Chondrocyte (in vitro differentiated cells): ENCODE results near the gene ADGRL3. TPM values are rescaled to one million over a fixed set of nuclear protein-coding genes. Genes with fewer than 3 reads are reported as not detected.
"Not testable (repeated sequence)": the region's sequence is repeated elsewhere in the genome, so short reads cannot be mapped to it uniquely, and the experiment has no call there.

Experiments
- DNase-seq: peaks from one replicate; pipeline ENCODE4 v3.0.0; 2021; ENCODE audit warnings: mixed read lengths, low spot score
- H3K27ac Mint-ChIP-seq: one replicate; pipeline ENCODE4 v1.8.0; 2021; ENCODE audit warnings: mild to moderate bottlenecking, moderate library complexity, mixed read lengths; ENCODE audit not compliant: unreplicated experiment
- H3K27me3 Mint-ChIP-seq: 2 replicates; pipeline ENCODE4 v1.8.0; 2021; ENCODE audit warnings: low read depth, mixed read lengths
- H3K36me3 Mint-ChIP-seq: 2 replicates; pipeline ENCODE4 v1.8.0; 2021; ENCODE audit warnings: low read depth, mixed read lengths
- H3K4me1 Mint-ChIP-seq: 2 replicates; pipeline ENCODE4 v1.8.0; 2021; ENCODE audit warnings: low read depth, mild to moderate bottlenecking, mixed read lengths
- H3K4me3 Mint-ChIP-seq: one replicate; pipeline ENCODE4 v1.8.0; 2021; ENCODE audit warnings: mild to moderate bottlenecking, moderate library complexity, mixed read lengths; ENCODE audit not compliant: unreplicated experiment
- H3K9me3 Mint-ChIP-seq: 2 replicates; pipeline ENCODE4 v1.8.0; 2021; ENCODE audit warnings: low read depth, mixed read lengths
- total RNA-seq: library from RNA; stranded (reverse); gene quantifications from 3 replicates; pipeline ENCODE4 v1.2.1, GENCODE V29; 2021
- TF ChIP-seq, protein P1 (sequence below): fragments of 200-600 bp; sonication (generic); IDR thresholded peaks from 2 replicates; pipeline ENCODE4 v1.5.0; 2021; ENCODE audit warnings: antibody characterized with exemption, mild to moderate bottlenecking, moderate library complexity

ADGRL3 gene
- total RNA-seq, 1 donor from 2014 or later: 11.6 TPM

DNA sequence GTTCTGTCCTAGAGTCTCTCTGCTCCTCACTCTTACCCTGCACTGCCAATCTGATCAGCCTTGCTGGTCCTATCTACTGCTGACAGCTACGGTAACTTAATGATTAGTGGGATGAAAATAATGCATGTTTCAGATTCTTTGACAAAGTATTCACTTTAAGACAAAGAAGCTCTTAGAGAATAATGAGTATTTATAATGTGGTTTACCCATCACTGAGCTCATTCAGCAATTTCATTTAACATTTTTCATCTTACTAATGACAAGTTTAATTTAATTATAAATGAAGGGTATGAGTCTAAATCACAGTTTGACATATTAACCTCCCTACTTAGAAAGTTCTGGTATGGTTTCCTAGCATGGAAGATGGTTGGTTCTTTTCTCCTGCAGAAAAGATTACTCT lies 428.2 kb downstream of the ADGRL3 start:
- Mint-ChIP-seq H3K27me3 (no peaks in the 10 kb centered on the region), H3K4me3 (no peak overlapping the region), H3K9me3 (no peaks in the 10 kb centered on the region), H3K27ac (no peak overlapping the region), H3K36me3 (no peaks in the 10 kb centered on the region), H3K4me1 (no peaks in the 10 kb centered on the region)
- DNase-seq: no peak
- TF ChIP-seq, protein P1, sequence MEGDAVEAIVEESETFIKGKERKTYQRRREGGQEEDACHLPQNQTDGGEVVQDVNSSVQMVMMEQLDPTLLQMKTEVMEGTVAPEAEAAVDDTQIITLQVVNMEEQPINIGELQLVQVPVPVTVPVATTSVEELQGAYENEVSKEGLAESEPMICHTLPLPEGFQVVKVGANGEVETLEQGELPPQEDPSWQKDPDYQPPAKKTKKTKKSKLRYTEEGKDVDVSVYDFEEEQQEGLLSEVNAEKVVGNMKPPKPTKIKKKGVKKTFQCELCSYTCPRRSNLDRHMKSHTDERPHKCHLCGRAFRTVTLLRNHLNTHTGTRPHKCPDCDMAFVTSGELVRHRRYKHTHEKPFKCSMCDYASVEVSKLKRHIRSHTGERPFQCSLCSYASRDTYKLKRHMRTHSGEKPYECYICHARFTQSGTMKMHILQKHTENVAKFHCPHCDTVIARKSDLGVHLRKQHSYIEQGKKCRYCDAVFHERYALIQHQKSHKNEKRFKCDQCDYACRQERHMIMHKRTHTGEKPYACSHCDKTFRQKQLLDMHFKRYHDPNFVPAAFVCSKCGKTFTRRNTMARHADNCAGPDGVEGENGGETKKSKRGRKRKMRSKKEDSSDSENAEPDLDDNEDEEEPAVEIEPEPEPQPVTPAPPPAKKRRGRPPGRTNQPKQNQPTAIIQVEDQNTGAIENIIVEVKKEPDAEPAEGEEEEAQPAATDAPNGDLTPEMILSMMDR: no peak

DNA sequence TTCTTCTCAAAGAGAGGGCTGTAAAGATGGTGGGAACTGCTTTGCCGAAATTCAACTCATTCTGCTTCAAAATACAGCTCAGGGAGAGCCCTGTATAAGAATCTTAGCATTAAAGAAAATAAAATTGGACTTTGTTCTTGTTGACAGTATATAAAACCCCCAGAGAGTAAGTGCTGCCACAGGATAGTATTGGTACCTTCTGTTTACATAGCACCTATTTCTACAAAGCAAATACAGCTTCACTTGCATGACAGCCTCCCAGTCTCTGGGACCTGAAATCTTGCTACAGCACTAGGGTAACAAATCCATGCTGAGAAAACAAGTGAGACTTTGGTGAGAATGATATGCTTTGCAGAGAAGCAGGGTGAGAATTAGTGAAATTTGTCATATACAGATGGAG lies 428.6 kb downstream of the ADGRL3 start:
- H3K27me3 Mint-ChIP-seq: no peaks in the 10 kb centered on the region
- H3K4me3 Mint-ChIP-seq: no peak overlapping the region
- no peaks in the 10 kb centered on the region for H3K36me3 Mint-ChIP-seq
- no peak for DNase-seq
- H3K9me3 Mint-ChIP-seq: no peaks in the 10 kb centered on the region
- TF ChIP-seq, protein P1: no peak
- H3K27ac Mint-ChIP-seq: no peak overlapping the region
- no peaks in the 10 kb centered on the region for H3K4me1 Mint-ChIP-seq

DNA sequence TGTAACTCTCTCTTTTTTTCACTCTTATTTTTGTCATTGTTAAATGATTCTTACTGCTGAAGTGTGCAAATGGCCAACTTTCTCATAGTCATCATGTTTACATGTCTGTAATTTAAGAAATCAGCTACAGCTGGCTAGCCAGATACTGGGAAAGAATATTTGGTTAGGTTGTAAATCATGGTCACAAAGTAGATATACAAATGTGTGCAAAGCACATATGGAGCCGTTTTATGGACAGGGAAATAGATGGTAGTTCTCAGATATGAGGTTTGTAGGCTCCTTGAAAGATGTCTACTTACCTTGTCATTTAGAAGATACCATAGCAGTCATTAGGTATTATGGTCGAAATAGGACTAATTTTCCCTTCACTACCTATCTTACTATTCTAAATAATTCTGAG lies 430.4 kb downstream of the ADGRL3 start:
- TF ChIP-seq, protein P1: no peak
- no peak overlapping the region for H3K4me3 Mint-ChIP-seq

DNA sequence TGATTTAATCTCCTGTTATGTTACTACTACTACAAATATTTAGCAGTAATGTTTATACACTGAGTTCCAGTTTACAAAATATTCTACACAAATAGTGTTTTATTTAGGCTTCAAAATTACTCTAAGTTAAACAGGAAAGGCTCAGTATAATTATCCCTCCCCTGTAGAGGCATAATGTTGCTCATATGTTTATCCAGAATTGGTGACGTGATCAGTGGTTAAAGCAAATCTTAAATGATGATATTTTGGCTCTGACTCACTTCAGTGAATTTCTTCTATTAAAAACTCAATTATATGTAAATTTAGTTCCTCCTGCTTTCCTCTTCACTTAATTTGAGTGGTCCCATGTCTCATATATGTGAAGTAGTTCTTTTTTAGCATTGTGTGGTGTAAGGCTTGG lies 438.5 kb downstream of the ADGRL3 start:
- no peaks in the 10 kb centered on the region for H3K36me3 Mint-ChIP-seq

More for the DNA sequence above, 430.4 kb downstream of the ADGRL3 start:
- Mint-ChIP-seq H3K9me3 (no peaks in the 10 kb centered on the region), H3K4me1 (no peaks in the 10 kb centered on the region), H3K36me3 (no peaks in the 10 kb centered on the region), H3K27me3 (no peaks in the 10 kb centered on the region), H3K27ac (no peak overlapping the region)
- no peak for DNase-seq

DNA sequence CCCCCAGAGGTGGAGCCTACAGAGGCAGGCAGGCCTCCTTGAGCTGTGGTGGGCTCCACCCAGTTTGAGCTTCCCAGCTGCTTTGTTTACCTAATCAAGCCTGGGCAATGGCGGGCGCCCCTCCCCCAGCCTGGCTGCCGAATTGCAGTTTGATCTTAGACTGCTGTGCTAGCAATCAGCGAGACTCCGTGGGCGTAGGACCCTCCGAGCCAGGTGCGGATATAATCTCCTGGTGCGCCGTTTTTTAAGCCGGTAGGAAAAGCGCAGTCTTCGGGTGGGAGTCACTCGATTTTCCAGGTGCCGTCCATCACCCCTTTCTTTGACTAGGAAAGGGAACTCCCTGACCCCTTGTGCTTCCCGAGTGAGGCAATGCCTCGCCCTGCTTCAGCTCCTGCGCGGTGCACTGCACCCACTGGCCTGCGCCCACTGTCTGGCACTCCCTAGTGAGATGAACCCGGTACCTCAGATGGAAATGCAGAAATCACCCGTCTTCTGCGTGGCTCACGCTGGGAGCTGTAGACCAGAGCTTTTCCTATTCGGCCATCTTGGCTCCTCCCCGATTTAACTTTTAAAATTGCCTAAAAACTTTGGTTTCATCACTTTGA lies 446.7 kb downstream of the ADGRL3 start:
- DNase-seq, H3K4me1 Mint-ChIP-seq, H3K4me3 Mint-ChIP-seq, H3K36me3 Mint-ChIP-seq, H3K27me3 Mint-ChIP-seq, H3K9me3 Mint-ChIP-seq, H3K27ac Mint-ChIP-seq: not testable (repeated sequence)

More for the DNA sequence above, 438.5 kb downstream of the ADGRL3 start:
- Mint-ChIP-seq H3K4me1 (no peaks in the 10 kb centered on the region), H3K27me3 (no peaks in the 10 kb centered on the region), H3K4me3 (no peak overlapping the region), H3K9me3 (no peaks in the 10 kb centered on the region), H3K27ac (no peak overlapping the region)
- no peak for DNase-seq
- TF ChIP-seq, protein P1: no peak

DNA sequence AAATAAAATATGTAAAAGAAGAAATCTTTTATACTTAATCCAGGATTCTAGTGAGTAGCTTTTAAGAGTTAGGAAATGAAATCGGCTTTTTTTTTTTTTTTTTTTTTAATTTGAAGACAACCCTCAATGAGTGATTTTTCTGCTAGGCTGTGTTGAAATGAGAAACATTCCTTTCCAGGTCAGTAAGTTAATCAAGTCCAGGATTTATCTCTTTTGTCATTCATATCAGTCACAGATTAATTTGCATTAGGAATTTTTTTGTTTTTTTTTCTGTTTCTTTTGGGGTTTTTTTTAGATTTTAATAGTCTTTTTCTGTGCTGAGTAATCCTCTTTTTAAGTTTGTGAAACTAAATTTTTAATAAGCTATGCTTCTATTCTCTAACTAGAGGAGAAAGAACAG lies 448.1 kb downstream of the ADGRL3 start:
- H3K36me3 Mint-ChIP-seq: peaks cover 5% of the 10 kb centered on the region
- H3K9me3 Mint-ChIP-seq: peaks cover 8% of the 10 kb centered on the region
- H3K4me3 Mint-ChIP-seq: no peak overlapping the region
- no peaks in the 10 kb centered on the region for H3K4me1 Mint-ChIP-seq
- no peaks in the 10 kb centered on the region for H3K27me3 Mint-ChIP-seq
- TF ChIP-seq, protein P1: no peak
- no peak overlapping the region for H3K27ac Mint-ChIP-seq
- no peak for DNase-seq
